ENCODE measurements around the gene PTTG1IP. TPM values are rescaled to one million over a fixed set of nuclear protein-coding genes. Genes with fewer than 3 reads are reported as not detected.

Gene PTTG1IP
- polyA plus RNA-seq, 1 donor (not counting 4 experiments of a cell fraction or from before 2014, with no cell fraction given), result 132 TPM

GRCh38 chr21:44838951-44839350 is 34.5 kb downstream of the PTTG1IP start:
- peaks cover 7% of the 10 kb centered on the region for H3K4me1 ChIP-seq (ENCODE audit: control insufficient read depth, extremely low read depth, insufficient read depth, low read length)
- H3K27ac ChIP-seq (ENCODE audit: control insufficient read depth, insufficient read depth, low read length), result no peak overlapping the region
- TF ChIP-seq EZH2 (IDR thresholded peaks at IDR 0.05; ENCODE audit: low read length) (no peak), CTCF (optimal IDR thresholded peaks at IDR 0.05 in 1 of 3, IDR thresholded peaks at IDR 0.05 in 1 of 3, conservative IDR thresholded peaks at IDR 0.05 in 1 of 3; ENCODE audit: extremely low read depth in 1 of 3, insufficient read depth in 2 of 3, low read length in 3 of 3) (no peak)
- H3K79me2 ChIP-seq (ENCODE audit: control insufficient read depth, insufficient read depth, low read length), result no peaks in the 10 kb centered on the region
- DNase-seq (ENCODE audit: low read depth, low spot score) (no peak), FAIRE-seq (no peak)
- no peak overlapping the region for H3K9ac ChIP-seq (ENCODE audit: control insufficient read depth, extremely low read depth, insufficient read depth, low read length)
- no peaks in the 10 kb centered on the region for H3K9me1 ChIP-seq (ENCODE audit: control insufficient read depth, extremely low read depth, insufficient read depth, low read length)
- H4K20me1 ChIP-seq (ENCODE audit: control insufficient read depth, extremely low read depth, insufficient read depth, low read length), result no peaks in the 10 kb centered on the region
- H3K27me3 ChIP-seq (ENCODE audit: control insufficient read depth, extremely low read depth, insufficient read depth, low read length), result peaks cover 11% of the 10 kb centered on the region
- H3K4me2 ChIP-seq (ENCODE audit: control insufficient read depth, extremely low read depth, insufficient read depth, low read depth, low read length), result no peak overlapping the region
- H3K4me3 ChIP-seq (ENCODE audit: control insufficient read depth in 2 of 3, extremely low read depth in 1 of 3, insufficient read depth in 2 of 3, low read depth in 1 of 3, low read length in 3 of 3), result no peak overlapping the region
- no peak overlapping the region for H2AFZ ChIP-seq (ENCODE audit: control insufficient read depth, low read length)
- no peaks in the 10 kb centered on the region for H3K9me3 ChIP-seq (ENCODE audit: control insufficient read depth, low read depth, low read length)
- no peaks in the 10 kb centered on the region for H3K36me3 ChIP-seq (ENCODE audit: control insufficient read depth in 2 of 2, extremely low read depth in 1 of 2, insufficient read depth in 2 of 2, low read length in 2 of 2)
- dilution Hi-C loops (cut with MboI; ENCODE audit: extremely low pct_ligation_motif_present, low sequenced_read_pairs), result no loop called here

DNA sequence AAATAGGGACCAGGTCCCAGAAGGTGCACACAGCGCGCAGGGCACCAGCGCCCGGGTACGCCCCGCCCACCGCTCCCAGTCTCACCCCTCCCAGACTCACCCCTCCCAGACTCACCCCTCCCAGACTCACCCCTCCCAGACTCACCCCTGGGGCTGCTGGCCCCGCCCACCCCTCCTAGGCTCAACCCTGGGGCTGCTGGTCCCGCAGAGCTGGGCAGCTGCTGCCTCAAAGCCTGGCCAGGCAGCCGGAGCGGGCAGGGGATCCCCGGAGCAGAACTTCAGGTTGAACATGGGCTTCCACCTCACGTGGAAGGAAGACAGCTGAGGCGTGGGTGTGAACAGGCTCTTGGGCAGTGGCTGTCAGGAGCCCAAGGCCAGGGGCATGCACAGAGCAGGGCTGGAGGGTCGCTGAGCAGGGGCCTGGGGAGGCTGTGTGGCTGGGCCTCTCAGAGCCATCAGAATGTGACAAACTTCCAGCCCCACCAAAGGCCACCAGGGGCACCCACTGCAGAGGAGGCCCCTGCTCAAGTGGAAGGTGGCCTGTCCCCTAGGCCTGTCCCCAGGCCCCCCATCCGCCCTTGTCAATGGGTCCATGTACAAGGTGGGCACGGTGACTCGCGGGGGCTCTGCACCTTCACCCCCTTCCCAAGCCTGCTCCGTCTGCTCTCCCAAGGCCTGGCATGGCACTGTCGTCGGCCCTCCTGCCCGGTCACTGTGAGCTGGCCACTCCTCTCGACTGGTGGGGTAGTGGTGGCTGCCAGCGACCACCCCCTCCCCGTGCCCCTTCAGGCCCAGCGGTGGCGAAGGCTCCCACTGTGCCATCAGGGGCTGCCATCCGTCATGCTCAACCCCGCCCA is 35.2 kb downstream of the PTTG1IP start:
- FAIRE-seq, result no peak
- Histone ChIP-seq H3K4me2 (ENCODE audit: control insufficient read depth, extremely low read depth, insufficient read depth, low read depth, low read length) (no peak overlapping the region), H3K27me3 (ENCODE audit: control insufficient read depth, extremely low read depth, insufficient read depth, low read length) (peaks cover 9% of the 10 kb centered on the region)

More for the DNA sequence above, 35.2 kb downstream of the PTTG1IP start:
- Histone ChIP-seq H3K79me2 (ENCODE audit: control insufficient read depth, insufficient read depth, low read length) (no peaks in the 10 kb centered on the region), H2AFZ (ENCODE audit: control insufficient read depth, low read length) (no peak overlapping the region), H3K9ac (ENCODE audit: control insufficient read depth, extremely low read depth, insufficient read depth, low read length) (no peak overlapping the region), H3K4me1 (ENCODE audit: control insufficient read depth, extremely low read depth, insufficient read depth, low read length) (peaks cover 7% of the 10 kb centered on the region), H3K4me3 (ENCODE audit: control insufficient read depth in 2 of 3, extremely low read depth in 1 of 3, insufficient read depth in 2 of 3, low read depth in 1 of 3, low read length in 3 of 3) (no peak overlapping the region), H3K9me1 (ENCODE audit: control insufficient read depth, extremely low read depth, insufficient read depth, low read length) (no peaks in the 10 kb centered on the region), H3K27ac (ENCODE audit: control insufficient read depth, insufficient read depth, low read length) (no peak overlapping the region), H4K20me1 (ENCODE audit: control insufficient read depth, extremely low read depth, insufficient read depth, low read length) (no peaks in the 10 kb centered on the region), H3K36me3 (ENCODE audit: control insufficient read depth in 2 of 2, extremely low read depth in 1 of 2, insufficient read depth in 2 of 2, low read length in 2 of 2) (no peaks in the 10 kb centered on the region), H3K9me3 (ENCODE audit: control insufficient read depth, low read depth, low read length) (no peaks in the 10 kb centered on the region)
- DNase-seq (ENCODE audit: low read depth, low spot score), result no peak
- dilution Hi-C loops (cut with MboI; ENCODE audit: extremely low pct_ligation_motif_present, low sequenced_read_pairs), result no loop called here
- TF ChIP-seq CTCF (optimal IDR thresholded peaks at IDR 0.05 in 1 of 3, IDR thresholded peaks at IDR 0.05 in 1 of 3, conservative IDR thresholded peaks at IDR 0.05 in 1 of 3; ENCODE audit: extremely low read depth in 1 of 3, insufficient read depth in 2 of 3, low read length in 3 of 3) (no peak), EZH2 (IDR thresholded peaks at IDR 0.05; ENCODE audit: low read length) (no peak)
